Measurements from ENCODE around the gene STOM.

Gene STOM

DNA sequence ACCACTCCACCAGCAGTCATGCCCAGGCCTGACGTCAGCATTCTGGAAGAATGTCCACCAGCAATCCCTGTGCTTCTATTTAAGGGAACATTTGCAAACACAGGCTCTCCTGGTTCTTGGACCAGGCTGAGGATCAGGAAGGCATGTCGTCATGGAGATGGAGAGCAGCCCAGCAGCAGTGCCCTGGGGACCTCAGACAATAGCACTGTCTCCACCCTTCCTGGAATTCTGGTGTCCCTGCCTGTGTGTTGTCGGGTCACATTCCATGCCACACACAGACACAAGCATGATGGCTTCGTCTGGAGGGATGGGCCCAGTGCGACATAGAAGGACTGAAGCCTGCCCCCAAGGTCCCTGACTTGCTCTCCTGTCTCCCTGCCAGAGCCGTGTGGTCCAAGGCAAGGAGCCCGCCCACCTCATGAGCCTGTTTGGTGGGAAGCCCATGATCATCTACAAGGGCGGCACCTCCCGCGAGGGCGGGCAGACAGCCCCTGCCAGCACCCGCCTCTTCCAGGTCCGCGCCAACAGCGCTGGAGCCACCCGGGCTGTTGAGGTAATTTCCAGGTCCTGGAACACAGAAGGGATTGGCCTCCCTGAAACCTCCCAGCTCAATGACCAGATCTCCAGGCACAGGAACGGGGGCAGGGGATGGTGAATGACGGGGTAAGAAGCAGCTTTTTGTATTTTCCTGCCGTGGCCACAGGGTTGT is 43.8 kb downstream of the STOM start:
- TF ChIP-seq POLR2AphosphoS5 (IDR thresholded peaks at IDR 0.05; ENCODE audit: low read depth, low read length): no peak
- TF ChIP-seq, protein P1, sequence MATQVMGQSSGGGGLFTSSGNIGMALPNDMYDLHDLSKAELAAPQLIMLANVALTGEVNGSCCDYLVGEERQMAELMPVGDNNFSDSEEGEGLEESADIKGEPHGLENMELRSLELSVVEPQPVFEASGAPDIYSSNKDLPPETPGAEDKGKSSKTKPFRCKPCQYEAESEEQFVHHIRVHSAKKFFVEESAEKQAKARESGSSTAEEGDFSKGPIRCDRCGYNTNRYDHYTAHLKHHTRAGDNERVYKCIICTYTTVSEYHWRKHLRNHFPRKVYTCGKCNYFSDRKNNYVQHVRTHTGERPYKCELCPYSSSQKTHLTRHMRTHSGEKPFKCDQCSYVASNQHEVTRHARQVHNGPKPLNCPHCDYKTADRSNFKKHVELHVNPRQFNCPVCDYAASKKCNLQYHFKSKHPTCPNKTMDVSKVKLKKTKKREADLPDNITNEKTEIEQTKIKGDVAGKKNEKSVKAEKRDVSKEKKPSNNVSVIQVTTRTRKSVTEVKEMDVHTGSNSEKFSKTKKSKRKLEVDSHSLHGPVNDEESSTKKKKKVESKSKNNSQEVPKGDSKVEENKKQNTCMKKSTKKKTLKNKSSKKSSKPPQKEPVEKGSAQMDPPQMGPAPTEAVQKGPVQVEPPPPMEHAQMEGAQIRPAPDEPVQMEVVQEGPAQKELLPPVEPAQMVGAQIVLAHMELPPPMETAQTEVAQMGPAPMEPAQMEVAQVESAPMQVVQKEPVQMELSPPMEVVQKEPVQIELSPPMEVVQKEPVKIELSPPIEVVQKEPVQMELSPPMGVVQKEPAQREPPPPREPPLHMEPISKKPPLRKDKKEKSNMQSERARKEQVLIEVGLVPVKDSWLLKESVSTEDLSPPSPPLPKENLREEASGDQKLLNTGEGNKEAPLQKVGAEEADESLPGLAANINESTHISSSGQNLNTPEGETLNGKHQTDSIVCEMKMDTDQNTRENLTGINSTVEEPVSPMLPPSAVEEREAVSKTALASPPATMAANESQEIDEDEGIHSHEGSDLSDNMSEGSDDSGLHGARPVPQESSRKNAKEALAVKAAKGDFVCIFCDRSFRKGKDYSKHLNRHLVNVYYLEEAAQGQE (IDR thresholded peaks at IDR 0.05; ENCODE audit: insufficient read depth in 1 of 2, low read depth in 2 of 2, low read length in 2 of 2): no peak
- TF ChIP-seq TAF1 (IDR thresholded peaks at IDR 0.05; ENCODE audit: borderline replicate concordance, insufficient read depth, low read length): no peak
- TF ChIP-seq SIN3A (IDR thresholded peaks at IDR 0.05; ENCODE audit: borderline replicate concordance, insufficient read depth, low read length): no peak
- TF ChIP-seq FOXP2 (optimal IDR thresholded peaks at IDR 0.05; ENCODE audit: borderline replicate concordance, extremely low read depth, extremely low read length, insufficient read depth): no peak

DNA sequence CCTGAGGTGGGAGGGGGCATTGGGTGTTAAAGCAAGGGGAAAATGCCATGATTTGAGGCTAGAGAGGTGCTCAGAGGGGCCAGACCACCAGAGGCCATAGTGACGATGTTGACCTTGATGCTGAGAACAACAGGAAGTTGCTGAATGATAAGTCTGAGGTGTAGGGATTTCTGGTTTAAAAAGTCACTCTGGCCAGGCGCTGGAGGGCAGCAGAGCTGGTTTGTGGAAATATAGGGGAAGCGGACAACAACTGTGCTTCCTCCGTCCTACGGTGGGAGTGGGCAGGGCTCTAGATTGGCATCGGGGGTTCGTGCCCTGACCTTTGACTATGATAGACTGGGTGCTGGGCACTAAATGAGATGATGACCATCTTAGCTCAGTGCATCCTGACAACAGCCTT is 44.7 kb downstream of the STOM start:
- no peak for TF ChIP-seq POLR2AphosphoS5 (IDR thresholded peaks at IDR 0.05; ENCODE audit: low read depth, low read length)
- TF ChIP-seq FOXP2 (optimal IDR thresholded peaks at IDR 0.05; ENCODE audit: borderline replicate concordance, extremely low read depth, extremely low read length, insufficient read depth): no peak
- TF ChIP-seq TAF1 (IDR thresholded peaks at IDR 0.05; ENCODE audit: borderline replicate concordance, insufficient read depth, low read length): no peak
- TF ChIP-seq SIN3A (IDR thresholded peaks at IDR 0.05; ENCODE audit: borderline replicate concordance, insufficient read depth, low read length): no peak
- TF ChIP-seq, protein P1 (IDR thresholded peaks at IDR 0.05; ENCODE audit: insufficient read depth in 1 of 2, low read depth in 2 of 2, low read length in 2 of 2): no peak

DNA sequence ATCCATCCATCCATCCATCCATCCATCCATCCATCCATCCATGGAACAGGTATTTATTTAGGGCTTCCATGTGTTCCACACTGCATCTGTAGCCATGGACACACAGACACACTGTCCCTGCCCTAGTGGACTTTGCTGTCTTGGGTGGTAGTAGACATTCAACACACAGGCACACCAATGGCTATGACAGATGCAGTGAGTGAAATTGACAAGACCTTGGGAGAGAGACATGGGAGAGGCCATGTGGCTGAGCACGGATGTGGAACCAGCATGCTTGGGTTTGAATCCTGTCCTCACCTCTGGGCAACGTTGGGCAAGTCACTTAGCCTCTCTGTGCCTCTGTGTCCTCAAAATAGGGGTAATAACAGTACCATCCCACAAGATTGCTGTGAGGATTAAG is 45.3 kb downstream of the STOM start:
- TF ChIP-seq POLR2AphosphoS5 (IDR thresholded peaks at IDR 0.05; ENCODE audit: low read depth, low read length): no peak
- no peak for TF ChIP-seq SIN3A (IDR thresholded peaks at IDR 0.05; ENCODE audit: borderline replicate concordance, insufficient read depth, low read length)
- TF ChIP-seq TAF1 (IDR thresholded peaks at IDR 0.05; ENCODE audit: borderline replicate concordance, insufficient read depth, low read length): no peak
- TF ChIP-seq, protein P1 (IDR thresholded peaks at IDR 0.05; ENCODE audit: insufficient read depth in 1 of 2, low read depth in 2 of 2, low read length in 2 of 2): no peak
- no peak for TF ChIP-seq FOXP2 (optimal IDR thresholded peaks at IDR 0.05; ENCODE audit: borderline replicate concordance, extremely low read depth, extremely low read length, insufficient read depth)

DNA sequence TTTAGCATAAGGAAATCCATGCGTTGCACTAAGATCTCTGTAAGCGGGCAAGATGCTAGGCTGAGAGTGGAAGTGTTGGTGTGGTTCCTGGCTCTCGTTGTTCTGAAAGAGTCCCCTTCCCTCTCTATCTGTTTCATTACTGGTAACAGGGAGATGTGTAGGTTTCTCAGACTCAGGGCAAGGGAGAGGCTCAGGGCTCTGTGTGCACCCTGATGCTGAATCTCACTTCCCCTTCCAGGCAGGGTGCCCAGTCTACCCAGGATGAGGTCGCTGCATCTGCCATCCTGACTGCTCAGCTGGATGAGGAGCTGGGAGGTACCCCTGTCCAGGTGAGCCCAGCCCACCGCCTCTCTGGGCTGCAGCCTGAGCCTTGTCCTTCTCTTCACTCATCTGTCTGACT is 45.7 kb downstream of the STOM start:
- no peak for TF ChIP-seq POLR2AphosphoS5 (IDR thresholded peaks at IDR 0.05; ENCODE audit: low read depth, low read length)
- TF ChIP-seq SIN3A (IDR thresholded peaks at IDR 0.05; ENCODE audit: borderline replicate concordance, insufficient read depth, low read length): no peak
- TF ChIP-seq, protein P1 (IDR thresholded peaks at IDR 0.05; ENCODE audit: insufficient read depth in 1 of 2, low read depth in 2 of 2, low read length in 2 of 2): no peak
- no peak for TF ChIP-seq FOXP2 (optimal IDR thresholded peaks at IDR 0.05; ENCODE audit: borderline replicate concordance, extremely low read depth, extremely low read length, insufficient read depth)
- TF ChIP-seq TAF1 (IDR thresholded peaks at IDR 0.05; ENCODE audit: borderline replicate concordance, insufficient read depth, low read length): no peak
